Measurements from ENCODE around the gene TUBA3E.
"Not testable (repeated sequence)": the region's sequence is repeated elsewhere in the genome, so short reads cannot be mapped to it uniquely, and the experiment has no call there.

Gene TUBA3E

DNA sequence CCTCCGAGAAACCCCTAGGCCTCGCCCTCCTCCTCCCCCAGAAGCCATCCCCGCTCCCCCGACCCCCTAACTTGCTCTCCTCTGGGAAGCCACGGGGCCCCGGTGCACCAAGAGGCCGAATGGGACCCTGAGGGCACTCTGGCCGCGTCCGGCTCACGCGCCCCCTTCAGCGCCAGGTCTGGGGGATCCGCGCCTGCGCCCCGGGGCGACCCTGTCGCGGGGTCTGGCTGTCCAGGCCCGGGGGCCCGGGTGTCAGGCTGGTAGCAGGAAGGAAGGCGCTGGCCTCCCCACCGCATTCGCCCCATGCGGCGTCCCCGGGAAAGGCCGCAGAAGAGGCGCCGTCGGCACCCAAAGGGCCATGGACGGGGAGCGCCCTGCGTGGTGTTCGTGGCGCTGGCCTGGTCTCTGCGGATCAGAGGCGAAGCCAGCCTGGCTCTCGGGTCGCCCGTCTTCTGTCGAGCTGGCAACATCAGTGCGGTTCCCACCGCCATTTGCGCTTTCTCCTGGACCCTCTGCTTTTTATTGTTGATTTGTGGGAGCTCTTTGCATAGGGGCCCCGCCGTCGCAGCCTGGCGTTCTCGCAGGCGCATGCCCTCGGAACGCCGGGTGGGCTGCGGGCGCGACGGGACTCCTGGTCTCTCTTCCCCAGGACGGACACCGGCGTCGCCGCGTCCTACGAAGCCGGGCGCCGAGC, 30.4 kb upstream of the TUBA3E start:
- H3K27ac ChIP-seq (ENCODE audit: low read length); H3K4me3 ChIP-seq (ENCODE audit: low read length in 2 of 2); H3K9ac ChIP-seq (ENCODE audit: low read length in 2 of 2); H3K36me3 ChIP-seq (ENCODE audit: control insufficient read depth in 2 of 2, insufficient read depth in 2 of 2, low read length in 2 of 2); H3K27me3 ChIP-seq (ENCODE audit: control insufficient read depth in 1 of 2, insufficient read depth in 2 of 2, low read length in 2 of 2); H3K9me3 ChIP-seq (ENCODE audit: control insufficient read depth in 2 of 2, low read length in 2 of 2); H3K4me1 ChIP-seq (ENCODE audit: control insufficient read depth, insufficient read depth, low read length): not testable (repeated sequence)

DNA sequence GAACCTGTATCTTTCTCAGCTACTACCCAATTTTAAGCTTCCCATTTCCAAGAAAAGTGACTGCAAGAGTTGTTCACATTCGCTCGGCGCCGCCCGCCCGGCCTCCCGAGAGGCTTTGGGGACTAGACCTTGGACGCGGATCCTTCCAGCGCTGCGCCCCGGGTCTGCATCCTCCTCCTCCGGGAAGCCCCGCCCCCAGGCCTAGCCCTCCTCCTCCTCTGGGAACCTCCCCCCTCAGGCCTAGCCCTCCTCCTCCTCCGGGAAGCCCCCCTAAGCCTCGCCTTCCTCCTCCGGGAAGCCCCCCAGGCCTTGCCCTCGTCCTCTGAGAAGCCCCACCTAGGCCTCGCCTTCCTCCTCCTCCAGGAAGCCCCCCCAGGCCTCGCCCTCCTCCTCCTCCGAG, 29.8 kb upstream of the TUBA3E start:
- H3K27me3 ChIP-seq (ENCODE audit: control insufficient read depth in 1 of 2, insufficient read depth in 2 of 2, low read length in 2 of 2); H3K9ac ChIP-seq (ENCODE audit: low read length in 2 of 2); H3K36me3 ChIP-seq (ENCODE audit: control insufficient read depth in 2 of 2, insufficient read depth in 2 of 2, low read length in 2 of 2); H3K27ac ChIP-seq (ENCODE audit: low read length); H3K4me3 ChIP-seq (ENCODE audit: low read length in 2 of 2); H3K4me1 ChIP-seq (ENCODE audit: control insufficient read depth, insufficient read depth, low read length); H3K9me3 ChIP-seq (ENCODE audit: control insufficient read depth in 2 of 2, low read length in 2 of 2): not testable (repeated sequence)

DNA sequence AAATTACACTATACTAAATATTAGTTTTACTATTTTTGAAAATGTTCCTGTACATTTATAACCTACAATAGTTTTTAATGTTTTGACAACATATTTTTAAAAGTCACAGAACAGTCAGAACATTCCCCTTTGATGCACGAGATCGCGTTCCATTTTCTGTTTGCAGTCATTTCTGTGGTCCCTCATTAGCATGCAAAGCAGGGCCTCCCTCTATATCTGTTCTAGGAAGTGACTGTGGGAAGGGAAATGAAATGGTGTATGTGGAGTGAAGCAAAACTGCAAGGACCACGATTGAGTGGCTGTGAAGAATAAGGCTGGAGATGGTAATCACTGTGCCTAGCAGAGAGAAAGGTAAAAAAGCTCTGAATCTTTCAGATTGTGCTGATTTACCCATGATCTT, 24.3 kb upstream of the TUBA3E start:
- H3K27me3 ChIP-seq (ENCODE audit: control insufficient read depth in 1 of 2, insufficient read depth in 2 of 2, low read length in 2 of 2); H3K4me3 ChIP-seq (ENCODE audit: low read length in 2 of 2); H3K27ac ChIP-seq (ENCODE audit: low read length); H3K36me3 ChIP-seq (ENCODE audit: control insufficient read depth in 2 of 2, insufficient read depth in 2 of 2, low read length in 2 of 2); H3K9ac ChIP-seq (ENCODE audit: low read length in 2 of 2); H3K4me1 ChIP-seq (ENCODE audit: control insufficient read depth, insufficient read depth, low read length); H3K9me3 ChIP-seq (ENCODE audit: control insufficient read depth in 2 of 2, low read length in 2 of 2): not testable (repeated sequence)

DNA sequence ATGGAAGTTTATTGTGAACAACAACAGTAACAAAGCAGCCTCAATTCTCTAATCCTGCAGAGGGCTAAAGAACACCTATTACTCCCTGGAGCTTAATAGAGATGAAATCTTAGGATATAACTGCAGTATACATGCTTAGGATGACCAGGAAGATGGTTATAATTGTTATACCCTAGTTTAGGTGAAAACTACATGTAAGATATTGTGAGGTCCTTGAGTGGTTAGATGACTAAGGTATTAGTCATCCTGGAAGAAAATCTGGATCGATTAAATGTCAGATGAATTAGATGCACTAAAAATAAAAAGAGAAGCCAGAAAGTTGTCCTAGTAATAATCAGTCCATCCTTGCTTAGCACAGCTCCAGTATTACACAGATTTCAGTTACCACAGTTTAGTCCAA, 22.3 kb upstream of the TUBA3E start:
- not testable (repeated sequence) for H3K27ac ChIP-seq (ENCODE audit: low read length); H3K36me3 ChIP-seq (ENCODE audit: control insufficient read depth in 2 of 2, insufficient read depth in 2 of 2, low read length in 2 of 2); H3K4me1 ChIP-seq (ENCODE audit: control insufficient read depth, insufficient read depth, low read length); H3K4me3 ChIP-seq (ENCODE audit: low read length in 2 of 2); H3K9ac ChIP-seq (ENCODE audit: low read length in 2 of 2); H3K27me3 ChIP-seq (ENCODE audit: control insufficient read depth in 1 of 2, insufficient read depth in 2 of 2, low read length in 2 of 2); H3K9me3 ChIP-seq (ENCODE audit: control insufficient read depth in 2 of 2, low read length in 2 of 2)

DNA sequence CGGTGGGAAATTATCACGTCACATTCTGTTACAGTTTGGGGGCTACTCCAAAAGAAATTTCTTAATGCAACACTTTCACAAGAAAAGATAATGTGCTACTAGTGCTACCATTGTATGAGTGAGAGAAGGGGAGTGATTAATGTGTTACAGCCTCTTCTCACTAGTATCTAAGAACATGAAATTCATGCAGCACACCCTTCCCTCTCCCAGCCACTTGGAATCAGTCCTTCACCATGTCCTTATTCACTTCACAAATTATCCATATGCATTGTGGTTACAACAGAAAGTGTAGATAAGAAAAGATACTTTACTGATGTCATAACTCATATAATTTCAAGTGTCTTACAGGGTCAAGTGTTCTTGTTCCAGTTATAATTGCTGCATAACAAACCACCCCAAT, 20.9 kb upstream of the TUBA3E start:
- not testable (repeated sequence) for H3K27me3 ChIP-seq (ENCODE audit: control insufficient read depth in 1 of 2, insufficient read depth in 2 of 2, low read length in 2 of 2); H3K36me3 ChIP-seq (ENCODE audit: control insufficient read depth in 2 of 2, insufficient read depth in 2 of 2, low read length in 2 of 2); H3K9ac ChIP-seq (ENCODE audit: low read length in 2 of 2); H3K27ac ChIP-seq (ENCODE audit: low read length); H3K4me1 ChIP-seq (ENCODE audit: control insufficient read depth, insufficient read depth, low read length); H3K4me3 ChIP-seq (ENCODE audit: low read length in 2 of 2); H3K9me3 ChIP-seq (ENCODE audit: control insufficient read depth in 2 of 2, low read length in 2 of 2)

DNA sequence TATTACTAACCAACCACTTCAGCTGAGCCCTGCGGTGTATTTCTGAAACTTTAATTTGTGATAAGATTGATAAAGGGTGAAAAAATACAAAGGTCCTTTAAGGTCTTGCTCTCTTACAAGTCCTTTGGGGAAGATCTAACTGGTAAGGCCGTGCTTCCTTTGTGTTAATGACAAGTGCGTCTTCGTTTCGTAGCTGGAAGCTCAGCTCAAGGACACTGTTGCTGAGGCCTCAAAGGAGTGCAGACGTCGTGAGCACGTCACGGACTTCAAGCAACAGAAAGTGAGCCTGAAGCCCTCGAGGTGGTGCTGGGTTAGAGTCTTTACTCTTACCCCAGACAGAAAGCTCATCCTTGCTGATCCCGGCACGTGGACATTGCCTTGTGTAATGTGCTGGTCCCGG, 8.8 kb upstream of the TUBA3E start:
- H3K9me3 ChIP-seq (ENCODE audit: control insufficient read depth in 2 of 2, low read length in 2 of 2); H3K36me3 ChIP-seq (ENCODE audit: control insufficient read depth in 2 of 2, insufficient read depth in 2 of 2, low read length in 2 of 2); H3K27me3 ChIP-seq (ENCODE audit: control insufficient read depth in 1 of 2, insufficient read depth in 2 of 2, low read length in 2 of 2); H3K4me3 ChIP-seq (ENCODE audit: low read length in 2 of 2); H3K9ac ChIP-seq (ENCODE audit: low read length in 2 of 2); H3K4me1 ChIP-seq (ENCODE audit: control insufficient read depth, insufficient read depth, low read length); H3K27ac ChIP-seq (ENCODE audit: low read length): not testable (repeated sequence)

DNA sequence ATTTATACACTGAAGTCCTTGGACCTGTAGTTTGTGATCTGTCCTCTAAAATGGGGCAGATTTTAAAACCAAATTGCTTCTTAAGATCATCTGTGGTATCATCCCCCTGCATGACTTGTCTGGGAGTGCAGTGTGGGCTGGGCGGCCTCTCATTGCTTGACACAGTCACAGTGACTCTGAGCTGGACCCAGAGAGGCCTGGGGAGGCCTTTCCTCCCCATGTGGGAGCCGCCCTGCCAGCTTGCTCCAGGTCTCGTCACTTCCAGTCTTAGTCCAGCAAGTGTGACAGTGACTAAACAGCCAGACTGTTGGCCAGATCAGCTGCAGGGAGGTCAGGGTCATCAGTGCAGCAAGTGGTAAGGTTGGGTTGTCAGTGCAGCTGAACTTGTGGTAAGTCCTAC, 4.9 kb upstream of the TUBA3E start:
- not testable (repeated sequence) for H3K4me1 ChIP-seq (ENCODE audit: control insufficient read depth, insufficient read depth, low read length); H3K27ac ChIP-seq (ENCODE audit: low read length); H3K9me3 ChIP-seq (ENCODE audit: control insufficient read depth in 2 of 2, low read length in 2 of 2); H3K4me3 ChIP-seq (ENCODE audit: low read length in 2 of 2); H3K36me3 ChIP-seq (ENCODE audit: control insufficient read depth in 2 of 2, insufficient read depth in 2 of 2, low read length in 2 of 2); H3K9ac ChIP-seq (ENCODE audit: low read length in 2 of 2); H3K27me3 ChIP-seq (ENCODE audit: control insufficient read depth in 1 of 2, insufficient read depth in 2 of 2, low read length in 2 of 2)

DNA sequence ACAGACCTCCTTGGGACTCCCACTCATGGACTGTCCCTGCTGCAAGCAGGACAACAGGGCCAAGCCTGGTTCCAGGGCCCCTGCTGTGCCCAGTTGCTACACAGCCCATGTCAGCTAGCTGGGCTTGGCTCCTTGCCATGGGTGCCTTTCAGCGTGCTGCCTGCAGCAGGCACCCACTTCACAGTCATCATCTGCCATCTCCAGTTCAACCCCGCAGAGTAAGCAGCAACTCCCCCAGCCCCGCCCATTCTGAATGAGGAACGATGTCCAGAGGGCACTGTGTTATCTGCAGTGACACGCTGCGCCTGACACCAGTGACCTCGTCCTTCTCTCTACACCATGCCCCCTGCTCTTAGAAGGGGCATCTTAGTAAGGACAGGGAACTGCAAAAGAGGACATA, 4.3 kb upstream of the TUBA3E start:
- not testable (repeated sequence) for H3K9ac ChIP-seq (ENCODE audit: low read length in 2 of 2); H3K4me3 ChIP-seq (ENCODE audit: low read length in 2 of 2); H3K36me3 ChIP-seq (ENCODE audit: control insufficient read depth in 2 of 2, insufficient read depth in 2 of 2, low read length in 2 of 2); H3K9me3 ChIP-seq (ENCODE audit: control insufficient read depth in 2 of 2, low read length in 2 of 2); H3K27me3 ChIP-seq (ENCODE audit: control insufficient read depth in 1 of 2, insufficient read depth in 2 of 2, low read length in 2 of 2); H3K4me1 ChIP-seq (ENCODE audit: control insufficient read depth, insufficient read depth, low read length); H3K27ac ChIP-seq (ENCODE audit: low read length)

DNA sequence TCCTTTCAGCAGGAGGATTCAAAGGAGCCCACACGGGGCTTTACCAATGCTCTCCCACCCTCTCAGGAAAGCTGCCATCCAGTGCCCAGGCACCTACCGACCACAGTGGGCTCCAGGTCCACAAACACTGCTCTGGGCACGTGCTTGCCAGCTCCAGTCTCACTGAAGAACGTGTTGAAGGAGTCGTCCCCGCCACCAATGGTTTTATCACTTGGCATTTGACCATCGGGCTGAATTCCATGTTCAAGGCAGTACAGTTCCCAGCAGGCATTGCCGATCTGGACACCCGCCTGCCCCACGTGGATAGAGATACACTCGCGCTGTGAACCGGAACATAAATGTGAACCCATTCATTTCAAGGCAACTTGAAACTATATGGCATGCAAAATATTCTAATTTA, 2.2 kb downstream of the TUBA3E start:
- not testable (repeated sequence) for H3K4me3 ChIP-seq (ENCODE audit: low read length in 2 of 2); H3K9me3 ChIP-seq (ENCODE audit: control insufficient read depth in 2 of 2, low read length in 2 of 2); H3K4me1 ChIP-seq (ENCODE audit: control insufficient read depth, insufficient read depth, low read length); H3K27me3 ChIP-seq (ENCODE audit: control insufficient read depth in 1 of 2, insufficient read depth in 2 of 2, low read length in 2 of 2); H3K9ac ChIP-seq (ENCODE audit: low read length in 2 of 2); H3K27ac ChIP-seq (ENCODE audit: low read length); H3K36me3 ChIP-seq (ENCODE audit: control insufficient read depth in 2 of 2, insufficient read depth in 2 of 2, low read length in 2 of 2)

DNA sequence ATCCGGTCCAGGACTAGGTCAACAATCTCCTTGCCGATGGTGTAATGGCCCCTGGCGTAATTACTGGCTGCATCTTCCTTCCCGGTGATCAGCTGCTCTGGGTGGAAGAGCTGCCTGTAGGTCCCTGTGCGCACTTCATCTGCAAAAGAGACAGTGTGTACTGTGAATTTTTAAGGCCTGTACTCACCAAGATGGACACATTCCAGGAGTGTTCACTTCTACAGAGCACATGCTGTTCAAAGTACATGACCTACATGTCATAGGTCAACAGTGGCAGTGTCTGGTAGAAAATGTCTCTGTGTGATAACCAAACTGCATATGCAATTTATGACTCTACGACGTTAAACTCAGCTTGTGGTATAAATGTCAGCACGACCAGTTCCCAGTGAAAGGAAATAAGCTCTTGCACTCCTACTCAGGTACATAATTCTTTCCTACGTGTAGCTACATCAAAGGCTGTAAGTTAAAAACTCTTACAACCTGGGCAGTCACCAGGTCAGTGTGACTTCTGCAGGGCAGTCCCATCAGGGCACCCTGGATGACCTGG, 3.1 kb downstream of the TUBA3E start:
- H3K9me3 ChIP-seq (ENCODE audit: control insufficient read depth in 2 of 2, low read length in 2 of 2); H3K9ac ChIP-seq (ENCODE audit: low read length in 2 of 2); H3K4me1 ChIP-seq (ENCODE audit: control insufficient read depth, insufficient read depth, low read length); H3K27me3 ChIP-seq (ENCODE audit: control insufficient read depth in 1 of 2, insufficient read depth in 2 of 2, low read length in 2 of 2); H3K36me3 ChIP-seq (ENCODE audit: control insufficient read depth in 2 of 2, insufficient read depth in 2 of 2, low read length in 2 of 2); H3K4me3 ChIP-seq (ENCODE audit: low read length in 2 of 2); H3K27ac ChIP-seq (ENCODE audit: low read length): not testable (repeated sequence)

DNA sequence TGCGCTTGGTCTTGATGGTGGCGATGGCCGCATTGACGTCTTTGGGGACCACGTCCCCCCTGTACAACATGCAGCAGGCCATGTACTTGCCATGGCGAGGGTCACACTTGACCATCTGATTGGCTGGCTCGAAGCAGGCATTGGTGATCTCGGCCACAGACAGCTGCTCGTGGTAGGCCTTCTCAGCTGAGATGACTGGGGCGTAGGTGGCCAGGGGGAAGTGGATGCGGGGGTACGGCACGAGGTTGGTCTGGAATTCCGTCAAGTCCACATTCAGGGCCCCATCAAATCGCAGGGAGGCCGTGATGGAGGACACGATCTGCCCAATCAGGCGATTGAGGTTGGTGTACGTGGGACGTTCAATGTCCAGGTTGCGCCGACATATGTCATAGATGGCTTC, 4.4 kb downstream of the TUBA3E start:
- H3K9me3 ChIP-seq (ENCODE audit: control insufficient read depth in 2 of 2, low read length in 2 of 2); H3K27me3 ChIP-seq (ENCODE audit: control insufficient read depth in 1 of 2, insufficient read depth in 2 of 2, low read length in 2 of 2); H3K4me3 ChIP-seq (ENCODE audit: low read length in 2 of 2); H3K9ac ChIP-seq (ENCODE audit: low read length in 2 of 2); H3K4me1 ChIP-seq (ENCODE audit: control insufficient read depth, insufficient read depth, low read length); H3K36me3 ChIP-seq (ENCODE audit: control insufficient read depth in 2 of 2, insufficient read depth in 2 of 2, low read length in 2 of 2); H3K27ac ChIP-seq (ENCODE audit: low read length): not testable (repeated sequence)
